Activated CD8-positive, alpha-beta T cell treated with anti-CD3 and anti-CD28 coated beads for 36 hours (primary cell): ENCODE measurements around the gene PCGF5. TPM values are rescaled to one million over a fixed set of nuclear protein-coding genes. Genes with fewer than 3 reads are reported as not detected.
A peak's percentile ranks its signal among the peaks of the same experiment; 100 is the strongest.

Source experiments
- ATAC-seq: fragments of 200-7000 bp; cut with Tn5 transposase; one replicate; pipeline ENCODE4 v1.10.0; 2021; ENCODE audit warnings: mild to moderate bottlenecking, moderate library complexity
- CTCF ChIA-PET: fragments of 350-600 bp; sonication (Branson Sonifier 250); formaldehyde crosslinking; loops from one replicate; lab custom pipeline; 2021; ENCODE audit warnings: antibody characterized with exemption; lab: Charles Lee
- POLR2A ChIA-PET: fragments of 350-600 bp; sonication (Branson Sonifier 250); formaldehyde crosslinking; loops from one replicate; lab custom pipeline; 2021; ENCODE audit warnings: antibody characterized with exemption; lab: Charles Lee
- DNase-seq: peaks from one replicate; pipeline ENCODE4 v3.0.0-alpha.2; 2020
- H3K27ac Mint-ChIP-seq: one replicate; pipeline ENCODE4 v1.8.0; 2021; ENCODE audit warnings: mild to moderate bottlenecking, mixed read lengths
- H3K27me3 Mint-ChIP-seq: one replicate; pipeline ENCODE4 v1.8.0; 2021; ENCODE audit warnings: mixed read lengths
- H3K36me3 Mint-ChIP-seq: one replicate; pipeline ENCODE4 v1.8.0; 2021; ENCODE audit warnings: low read depth, mixed read lengths
- H3K4me1 Mint-ChIP-seq: one replicate; pipeline ENCODE4 v1.8.0; 2021; ENCODE audit warnings: low read depth, mixed read lengths
- H3K4me3 Mint-ChIP-seq: one replicate; pipeline ENCODE4 v1.8.0; 2021; ENCODE audit warnings: mild to moderate bottlenecking, moderate library complexity, mixed read lengths
- H3K9me3 Mint-ChIP-seq: one replicate; pipeline ENCODE4 v1.8.0; 2021; ENCODE audit warnings: mixed read lengths
- intact Hi-C: fragments of 100-400 bp; cut with micrococcal nuclease; formaldehyde crosslinking; loops from one replicate; pipeline ENCODE4 v1.10.0; 2022
- total RNA-seq, 2 experiments: library from RNA; stranded (reverse); gene quantifications; one replicate each; pipeline ENCODE4 v1.2.3, GENCODE V29; 2021
- TF ChIP-seq, protein P1 (sequence below): fragments of 200-600 bp; IDR thresholded peaks from one replicate; pipeline ENCODE4 v1.8.0; 2022; ENCODE audit warnings: antibody characterized with exemption, mild to moderate bottlenecking

Gene PCGF5
- total RNA-seq, 2 experiments from 2014 or later, result 34.8 to 36.9 TPM

GRCh38 chr10:91309711-91310110 is 89.2 kb downstream of the PCGF5 start:
- intact Hi-C loops, result no loop called here

DNA sequence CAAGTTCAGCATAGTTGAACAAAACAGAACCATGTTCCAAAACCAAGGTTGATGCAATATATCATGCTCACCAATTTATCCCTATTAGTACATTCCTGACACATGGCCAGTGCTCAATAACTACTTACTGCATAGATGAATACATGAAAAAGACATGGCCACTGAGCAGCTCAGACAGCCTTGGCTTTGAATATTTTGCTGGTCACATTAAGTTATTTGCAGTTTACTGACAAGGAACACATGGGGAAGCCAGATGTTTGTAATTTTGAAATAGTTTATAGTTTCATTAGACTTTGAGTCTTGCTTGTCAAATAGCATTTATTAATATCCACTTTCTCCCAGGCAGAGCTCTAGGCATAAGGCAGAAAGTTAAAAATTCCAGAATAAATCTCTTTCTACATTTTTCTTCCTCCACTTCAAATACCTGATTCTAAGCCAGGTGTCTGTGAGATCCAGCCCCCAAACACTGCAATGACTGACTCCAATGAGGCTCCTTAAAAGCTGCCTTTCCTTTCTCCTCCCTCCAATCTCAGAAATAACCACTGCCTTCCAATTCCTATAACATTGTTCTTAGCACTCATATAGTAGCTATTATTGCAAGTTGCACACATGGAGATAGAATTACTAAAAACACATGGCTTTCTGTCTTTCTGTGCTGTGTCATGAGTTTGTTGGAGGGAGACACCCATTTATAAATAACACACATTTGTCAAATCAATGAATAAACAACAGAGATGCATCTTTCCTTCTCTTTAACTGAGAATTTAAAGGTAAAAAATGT is 91.3 kb downstream of the PCGF5 start:
- H3K36me3 Mint-ChIP-seq, result no peaks in the 10 kb centered on the region
- peaks cover 9% of the 10 kb centered on the region for H3K27me3 Mint-ChIP-seq
- intact Hi-C loops, result no loop called here
- ATAC-seq (no peak), DNase-seq (no peak)
- POLR2A ChIA-PET, result interaction anchor here (0.6 kb wide), 1 partner anchor 1540 kb away, joined by 3 read pairs; no protein-coding TSS in a partner anchor
- H3K4me1 Mint-ChIP-seq, result peaks cover 5% of the 10 kb centered on the region
- H3K9me3 Mint-ChIP-seq, result no peaks in the 10 kb centered on the region
- CTCF ChIA-PET, result interaction anchor here (7.2 kb wide), 1 partner anchor 14 kb away, joined by 51 read pairs; no protein-coding TSS in a partner anchor
- TF ChIP-seq, protein P1, sequence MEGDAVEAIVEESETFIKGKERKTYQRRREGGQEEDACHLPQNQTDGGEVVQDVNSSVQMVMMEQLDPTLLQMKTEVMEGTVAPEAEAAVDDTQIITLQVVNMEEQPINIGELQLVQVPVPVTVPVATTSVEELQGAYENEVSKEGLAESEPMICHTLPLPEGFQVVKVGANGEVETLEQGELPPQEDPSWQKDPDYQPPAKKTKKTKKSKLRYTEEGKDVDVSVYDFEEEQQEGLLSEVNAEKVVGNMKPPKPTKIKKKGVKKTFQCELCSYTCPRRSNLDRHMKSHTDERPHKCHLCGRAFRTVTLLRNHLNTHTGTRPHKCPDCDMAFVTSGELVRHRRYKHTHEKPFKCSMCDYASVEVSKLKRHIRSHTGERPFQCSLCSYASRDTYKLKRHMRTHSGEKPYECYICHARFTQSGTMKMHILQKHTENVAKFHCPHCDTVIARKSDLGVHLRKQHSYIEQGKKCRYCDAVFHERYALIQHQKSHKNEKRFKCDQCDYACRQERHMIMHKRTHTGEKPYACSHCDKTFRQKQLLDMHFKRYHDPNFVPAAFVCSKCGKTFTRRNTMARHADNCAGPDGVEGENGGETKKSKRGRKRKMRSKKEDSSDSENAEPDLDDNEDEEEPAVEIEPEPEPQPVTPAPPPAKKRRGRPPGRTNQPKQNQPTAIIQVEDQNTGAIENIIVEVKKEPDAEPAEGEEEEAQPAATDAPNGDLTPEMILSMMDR, result no peak
- no peak overlapping the region for H3K4me3 Mint-ChIP-seq
- no peak overlapping the region for H3K27ac Mint-ChIP-seq

More at GRCh38 chr10:91309711-91310110, 89.2 kb downstream of the PCGF5 start:
- H3K27ac Mint-ChIP-seq, result no peak overlapping the region
- POLR2A ChIA-PET, result no interaction called here
- H3K27me3 Mint-ChIP-seq, result peaks cover 9% of the 10 kb centered on the region
- peaks cover 5% of the 10 kb centered on the region for H3K4me1 Mint-ChIP-seq
- H3K4me3 Mint-ChIP-seq, result no peak overlapping the region
- H3K36me3 Mint-ChIP-seq, result no peaks in the 10 kb centered on the region
- CTCF ChIA-PET, result interaction anchor here (7.2 kb wide), 1 partner anchor 12 kb away, joined by 51 read pairs; no protein-coding TSS in a partner anchor
- ATAC-seq (no peak), DNase-seq (no peak)
- no peaks in the 10 kb centered on the region for H3K9me3 Mint-ChIP-seq
- TF ChIP-seq, protein P1, result no peak

GRCh38 chr10:91312382-91312733 is 91.9 kb downstream of the PCGF5 start:
- DNase-seq (no peak), ATAC-seq (no peak)
- TF ChIP-seq, protein P1, result no peak
- Mint-ChIP-seq H3K4me3 (no peak overlapping the region), H3K4me1 (peaks cover 5% of the 10 kb centered on the region), H3K9me3 (no peaks in the 10 kb centered on the region), H3K27ac (no peak overlapping the region), H3K27me3 (peaks cover 9% of the 10 kb centered on the region), H3K36me3 (no peaks in the 10 kb centered on the region)
- intact Hi-C loops, result no loop called here
- ChIA-PET POLR2A (interaction anchor here (0.6 kb wide), 1 partner anchor 1541 kb away, joined by 3 read pairs; no protein-coding TSS in a partner anchor), CTCF (interaction anchor here (7.2 kb wide), 1 partner anchor 14 kb away, joined by 51 read pairs; no protein-coding TSS in a partner anchor)

DNA sequence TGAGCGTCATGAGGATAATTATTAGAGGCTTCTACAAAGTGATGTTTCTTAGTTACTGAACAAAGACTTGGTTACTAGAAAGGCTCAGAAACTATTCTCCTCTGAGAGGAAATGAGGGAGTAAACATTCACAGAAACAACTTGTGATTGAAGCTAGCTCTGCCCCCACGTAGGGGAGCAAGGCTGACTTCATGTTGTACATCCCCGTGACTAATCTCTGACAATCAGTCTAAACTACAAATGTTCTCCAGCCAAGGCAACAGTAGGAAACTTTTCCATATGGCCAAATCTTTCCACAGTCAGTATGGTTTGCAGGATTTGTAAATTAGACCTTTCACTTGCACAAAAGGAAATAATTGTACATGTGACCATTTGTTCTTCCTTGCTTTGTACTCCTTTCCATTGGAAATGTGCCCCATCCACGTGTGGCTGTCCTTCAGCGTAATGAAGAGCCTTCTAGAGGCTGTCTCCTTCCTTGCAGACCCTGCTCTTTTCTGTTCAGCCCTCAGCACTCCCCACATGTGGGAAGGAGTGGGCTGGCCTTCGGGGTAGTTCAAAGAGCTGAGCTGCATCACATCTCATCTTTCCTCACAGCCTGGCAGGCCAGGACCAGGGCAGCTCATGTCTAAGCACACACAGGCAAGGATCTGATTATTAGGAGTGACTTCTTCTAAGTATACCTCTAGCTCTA is 93.5 kb downstream of the PCGF5 start:
- ChIA-PET POLR2A (no interaction called here), CTCF (no interaction called here)
- peak; percentile 70 for ATAC-seq
- no peaks in the 10 kb centered on the region for H3K9me3 Mint-ChIP-seq
- H3K27me3 Mint-ChIP-seq, result peaks cover 7% of the 10 kb centered on the region
- peaks cover 5% of the 10 kb centered on the region for H3K4me1 Mint-ChIP-seq
- H3K4me3 Mint-ChIP-seq, result no peak overlapping the region
- DNase-seq, result no peak
- H3K27ac Mint-ChIP-seq, result no peak overlapping the region
- H3K36me3 Mint-ChIP-seq, result no peaks in the 10 kb centered on the region
- TF ChIP-seq, protein P1, result no peak
- intact Hi-C loops, result no loop called here
